DND-41 (cell line): ENCODE measurements around the gene CTDP1.

ENCODE experiments used
- EZH2 ChIP-seq: IDR thresholded peaks from 3 replicates; pipeline ENCODE4 v1.6.1; 2012; ENCODE audit warnings: borderline replicate concordance, low read depth, mild to moderate bottlenecking, moderate library complexity, low read length, inconsistent platforms; ENCODE audit not compliant: severe bottlenecking
- TF ChIP-seq, protein P1 (sequence below): IDR thresholded peaks from 2 replicates; pipeline ENCODE4 v1.5.1; 2012; ENCODE audit warnings: borderline replicate concordance, low read length, moderate library complexity, mild to moderate bottlenecking; ENCODE audit not compliant: poor library complexity, severe bottlenecking; ENCODE audit errors: extremely low read depth

- TF ChIP-seq EZH2, result no peak
- TF ChIP-seq, protein P1, sequence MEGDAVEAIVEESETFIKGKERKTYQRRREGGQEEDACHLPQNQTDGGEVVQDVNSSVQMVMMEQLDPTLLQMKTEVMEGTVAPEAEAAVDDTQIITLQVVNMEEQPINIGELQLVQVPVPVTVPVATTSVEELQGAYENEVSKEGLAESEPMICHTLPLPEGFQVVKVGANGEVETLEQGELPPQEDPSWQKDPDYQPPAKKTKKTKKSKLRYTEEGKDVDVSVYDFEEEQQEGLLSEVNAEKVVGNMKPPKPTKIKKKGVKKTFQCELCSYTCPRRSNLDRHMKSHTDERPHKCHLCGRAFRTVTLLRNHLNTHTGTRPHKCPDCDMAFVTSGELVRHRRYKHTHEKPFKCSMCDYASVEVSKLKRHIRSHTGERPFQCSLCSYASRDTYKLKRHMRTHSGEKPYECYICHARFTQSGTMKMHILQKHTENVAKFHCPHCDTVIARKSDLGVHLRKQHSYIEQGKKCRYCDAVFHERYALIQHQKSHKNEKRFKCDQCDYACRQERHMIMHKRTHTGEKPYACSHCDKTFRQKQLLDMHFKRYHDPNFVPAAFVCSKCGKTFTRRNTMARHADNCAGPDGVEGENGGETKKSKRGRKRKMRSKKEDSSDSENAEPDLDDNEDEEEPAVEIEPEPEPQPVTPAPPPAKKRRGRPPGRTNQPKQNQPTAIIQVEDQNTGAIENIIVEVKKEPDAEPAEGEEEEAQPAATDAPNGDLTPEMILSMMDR, result no peak
These were observed 80.7 kb downstream of the CTDP1 start for GRCh38 chr18:79760348-79760747.
